Neural progenitor cell (in vitro differentiated cells): ENCODE results near the gene MAD2L1BP.

Source experiments
- EZH2 ChIP-seq: fragments of 200-600 bp; sonication (generic); IDR thresholded peaks from 2 replicates; pipeline ENCODE4 v1.6.1; 2017; ENCODE audit warnings: antibody characterized with exemption, mild to moderate bottlenecking, moderate library complexity
- EZH2phosphoT487 ChIP-seq: fragments of 200-600 bp; sonication (generic); IDR thresholded peaks from 2 replicates; pipeline ENCODE4 v1.6.1; 2017; ENCODE audit warnings: antibody characterized with exemption
- TF ChIP-seq, protein P1 (sequence below): fragments of 200-600 bp; sonication (generic); IDR thresholded peaks from 2 replicates; pipeline ENCODE4 v1.5.1; 2017; ENCODE audit warnings: antibody characterized with exemption, mild to moderate bottlenecking

GRCh38 chr6:43687437-43688347, 52.1 kb downstream of the MAD2L1BP start, which contains the start of gene MRPS18A:
- TF ChIP-seq, protein P1, sequence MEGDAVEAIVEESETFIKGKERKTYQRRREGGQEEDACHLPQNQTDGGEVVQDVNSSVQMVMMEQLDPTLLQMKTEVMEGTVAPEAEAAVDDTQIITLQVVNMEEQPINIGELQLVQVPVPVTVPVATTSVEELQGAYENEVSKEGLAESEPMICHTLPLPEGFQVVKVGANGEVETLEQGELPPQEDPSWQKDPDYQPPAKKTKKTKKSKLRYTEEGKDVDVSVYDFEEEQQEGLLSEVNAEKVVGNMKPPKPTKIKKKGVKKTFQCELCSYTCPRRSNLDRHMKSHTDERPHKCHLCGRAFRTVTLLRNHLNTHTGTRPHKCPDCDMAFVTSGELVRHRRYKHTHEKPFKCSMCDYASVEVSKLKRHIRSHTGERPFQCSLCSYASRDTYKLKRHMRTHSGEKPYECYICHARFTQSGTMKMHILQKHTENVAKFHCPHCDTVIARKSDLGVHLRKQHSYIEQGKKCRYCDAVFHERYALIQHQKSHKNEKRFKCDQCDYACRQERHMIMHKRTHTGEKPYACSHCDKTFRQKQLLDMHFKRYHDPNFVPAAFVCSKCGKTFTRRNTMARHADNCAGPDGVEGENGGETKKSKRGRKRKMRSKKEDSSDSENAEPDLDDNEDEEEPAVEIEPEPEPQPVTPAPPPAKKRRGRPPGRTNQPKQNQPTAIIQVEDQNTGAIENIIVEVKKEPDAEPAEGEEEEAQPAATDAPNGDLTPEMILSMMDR: no peak
- TF ChIP-seq EZH2phosphoT487 (no peak), EZH2 (peak; percentile 42)
